IMR-90 (cell line): ENCODE results near the gene MFSD6. TPM values are rescaled to one million over a fixed set of nuclear protein-coding genes. Genes with fewer than 3 reads are reported as not detected.

Experiments used
- ATAC-seq: fragments of 200-7000 bp; cut with Tn5 transposase; 2 replicates; pipeline ENCODE4 v1.9.1; 2020; ENCODE audit warnings: low read depth, mild to moderate bottlenecking, moderate library complexity
- BruUV-seq: library from RNA; stranded (reverse); fragments of 400-500 nt; replicated peaks from 2 replicates; lab custom pipeline; 2021; lab: Mats Ljungman, UMichigan
- CTCF ChIA-PET: fragments of 300-600 bp; formaldehyde crosslinking; extraction: SDS; loops from one replicate; lab custom pipeline; 2021; ENCODE audit warnings: antibody characterized with exemption; lab: Yijun Ruan, JAX
- POLR2A ChIA-PET: fragments of 300-600 bp; sonication (Branson Sonifier 250); formaldehyde crosslinking; loops from one replicate; lab custom pipeline; 2022; ENCODE audit warnings: antibody characterized with exemption; ENCODE audit not compliant: unreplicated experiment; lab: Charles Lee
- DNase-seq: peaks from one replicate; pipeline ENCODE4 v3.0.0; 2013
- H2AFZ ChIP-seq: replicated peaks from 2 replicates; pipeline ENCODE3; 2013; ENCODE audit warnings: low read length, mild to moderate bottlenecking; ENCODE audit not compliant: poor library complexity
- H2AK5ac ChIP-seq: 2 replicates; pipeline ENCODE4 v1.6.1; 2013; ENCODE audit warnings: low read depth, low read length, inconsistent platforms
- H2AK9ac ChIP-seq: replicated peaks from 2 replicates; pipeline ENCODE3; 2013; ENCODE audit warnings: mild to moderate bottlenecking, low read depth, low read length, moderate library complexity; ENCODE audit not compliant: poor library complexity
- H2BK120ac ChIP-seq: 2 replicates; pipeline ENCODE4 v1.6.1; 2013; ENCODE audit warnings: low read depth, low read length, inconsistent platforms
- H2BK15ac ChIP-seq: 3 replicates; pipeline ENCODE4 v1.6.1; 2013; ENCODE audit warnings: low read depth, low read length, inconsistent platforms
- H2BK20ac ChIP-seq: 2 replicates; pipeline ENCODE4 v1.6.1; 2013; ENCODE audit warnings: low read depth, mild to moderate bottlenecking, inconsistent platforms, low read length, moderate library complexity
- H2BK5ac ChIP-seq: 2 replicates; pipeline ENCODE4 v1.6.1; 2013; ENCODE audit warnings: mild to moderate bottlenecking, low read depth, low read length, inconsistent platforms; ENCODE audit not compliant: poor library complexity, severe bottlenecking
- H3K14ac ChIP-seq: replicated peaks from 2 replicates; pipeline ENCODE4 v1.6.1; 2013; ENCODE audit warnings: low read depth, low read length, inconsistent platforms
- H3K18ac ChIP-seq: 2 replicates; pipeline ENCODE4 v1.6.1; 2013; ENCODE audit warnings: low read depth, low read length, control low read depth
- H3K23ac ChIP-seq: 2 replicates; pipeline ENCODE4 v1.6.1; 2013; ENCODE audit warnings: low read depth, low read length, inconsistent platforms
- H3K27ac ChIP-seq: 2 replicates; pipeline ENCODE4 v1.5.1; 2013; ENCODE audit warnings: mild to moderate bottlenecking, control low read depth, low read length; ENCODE audit not compliant: insufficient read depth
- H3K27me3 ChIP-seq: 2 replicates; pipeline ENCODE4 v1.6.1; 2013; ENCODE audit warnings: low read length; ENCODE audit not compliant: control insufficient read depth, insufficient read depth
- H3K36me3 ChIP-seq: 2 replicates; pipeline ENCODE4 v1.6.1; 2013; ENCODE audit warnings: low read length, mixed read lengths; ENCODE audit not compliant: control insufficient read depth, insufficient read depth
- H3K4ac ChIP-seq: 2 replicates; pipeline ENCODE4 v1.6.1; 2013; ENCODE audit warnings: low read depth, low read length, inconsistent platforms
- H3K4me1 ChIP-seq: 2 replicates; pipeline ENCODE4 v1.6.1; 2013; ENCODE audit warnings: low read length, mixed read lengths; ENCODE audit not compliant: control insufficient read depth, insufficient read depth
- H3K4me2 ChIP-seq: 2 replicates; pipeline ENCODE4 v1.6.1; 2013; ENCODE audit warnings: low read depth, mild to moderate bottlenecking, control low read depth, low read length, moderate library complexity
- H3K4me3 ChIP-seq: 2 replicates; pipeline ENCODE4 v1.5.1; 2013; ENCODE audit warnings: low read depth, mild to moderate bottlenecking, control low read depth, low read length, moderate library complexity; ENCODE audit not compliant: insufficient read depth
- H3K56ac ChIP-seq: 2 replicates; pipeline ENCODE4 v1.6.1; 2013; ENCODE audit warnings: low read length, inconsistent platforms; ENCODE audit not compliant: insufficient read depth; ENCODE audit errors: extremely low read depth
- H3K79me1 ChIP-seq, 2 experiments: 2 replicates each; pipeline ENCODE4 v1.6.1; 2013; ENCODE audit warnings: low read length in 2 of 2, inconsistent platforms in 1 of 2, low read depth in 1 of 2
- H3K9ac ChIP-seq: 2 replicates; pipeline ENCODE4 v1.6.1; 2013; ENCODE audit warnings: low read depth, low read length, control low read depth
- H3K9me1 ChIP-seq: 2 replicates; pipeline ENCODE4 v1.6.1; 2013; ENCODE audit warnings: low read length, inconsistent platforms; ENCODE audit not compliant: insufficient read depth
- H3K9me3 ChIP-seq: 2 replicates; pipeline ENCODE4 v1.6.1; 2013; ENCODE audit warnings: low read length; ENCODE audit not compliant: control insufficient read depth, insufficient read depth
- H4K20me1 ChIP-seq: 2 replicates; pipeline ENCODE4 v1.6.1; 2013; ENCODE audit warnings: low read length, inconsistent platforms; ENCODE audit not compliant: insufficient read depth
- H4K5ac ChIP-seq: 2 replicates; pipeline ENCODE4 v1.6.1; 2013; ENCODE audit warnings: mild to moderate bottlenecking, low read depth, low read length, control low read depth
- H4K8ac ChIP-seq, 2 experiments: 2 replicates each; pipeline ENCODE4 v1.6.1; 2013; ENCODE audit warnings: low read depth in 2 of 2, low read length in 2 of 2, control low read depth in 1 of 2, inconsistent platforms in 1 of 2
- H4K91ac ChIP-seq: 2 replicates; pipeline ENCODE4 v1.6.1; 2013; ENCODE audit warnings: low read depth, low read length, inconsistent platforms; ENCODE audit not compliant: insufficient read depth
- CEBPB ChIP-seq: IDR thresholded peaks from 2 replicates; pipeline ENCODE4 v1.6.1; 2012; ENCODE audit warnings: low read depth, low read length, improper control_type of control experiment
- SMC3 ChIP-seq: fragments of 150-350 bp; IDR thresholded peaks from 2 replicates; pipeline ENCODE4 v1.6.1; 2016; ENCODE audit warnings: low read depth, mild to moderate bottlenecking, antibody characterized with exemption, low read length, moderate library complexity
- WGBS, 2 experiments: methylation state at CpG; one replicate each; pipeline versions ENCODE4 v1.1.5 to v1.1.7; 2013; ENCODE audit warnings: missing lambda C conversion rate in 2 of 2; ENCODE audit not compliant: insufficient read length in 1 of 2; ENCODE audit errors: extremely low coverage in 2 of 2; 5-methylcytosine and 5-hydroxymethylcytosine counted together
- dilution Hi-C: fragments of 300-500 bp; cut with HindIII; formaldehyde crosslinking; loops from one replicate; pipeline ENCODE4 v1.14.3; 2018; ENCODE audit warnings: low sequenced_read_pairs; ENCODE audit not compliant: unreplicated experiment
- in situ Hi-C: fragments of 300-500 bp; cut with MboI; formaldehyde crosslinking; loops from 3 replicates; pipeline ENCODE4 v1.14.3; 2019; ENCODE audit warnings: low sequenced_read_pairs, inconsistent platforms, mixed read lengths
- intact Hi-C: fragments of 100-400 bp; cut with micrococcal nuclease; formaldehyde crosslinking; loops from 2 replicates; pipeline ENCODE4 v1.10.0; 2022
- polyA plus RNA-seq, 3 experiments: library from polyadenylated mRNA; depleted of rRNA; stranded (reverse); fragments of >200 nt; gene quantifications; 2 replicates each; pipeline ENCODE4 v1.2.3, GENCODE V29; 2012; ENCODE audit warnings: low replicate concordance in 1 of 3
- total RNA-seq: library from RNA; depleted of rRNA; stranded (reverse); fragments of >200 nt; gene quantifications from 2 replicates; pipeline ENCODE4 v1.2.3, GENCODE V29; 2012

The MFSD6 gene
- total and polyA plus RNA-seq, 2 of the 4 experiments (the other 2 are of a cell fraction): 4.2 to 7.7 TPM

DNA sequence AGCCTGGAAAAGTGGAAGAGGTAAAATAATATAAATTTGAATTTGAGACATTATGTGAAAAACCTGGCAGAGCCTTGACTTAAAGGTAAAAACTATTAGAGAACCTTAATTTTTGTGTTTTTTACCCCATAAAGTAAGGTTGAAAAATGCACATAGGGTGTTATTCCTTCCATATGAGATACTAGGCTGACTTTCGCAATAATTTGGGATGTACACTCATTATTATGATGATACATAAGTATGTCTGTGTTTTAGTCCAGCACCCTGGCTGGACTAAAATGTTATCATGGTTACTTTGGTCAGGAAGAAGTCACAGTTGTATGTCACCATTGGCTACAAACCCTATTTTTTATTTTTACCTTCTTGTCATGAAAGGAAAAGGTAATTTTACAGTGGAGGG, 106.5 kb downstream of the MFSD6 start:
- Histone ChIP-seq H3K18ac (no peak overlapping the region), H2BK20ac (no peak overlapping the region), H3K27ac (no peak overlapping the region), H3K4ac (no peak overlapping the region), H2AK5ac (no peak overlapping the region), H4K5ac (no peak overlapping the region), H2AK9ac (no peak overlapping the region), H3K23ac (no peak overlapping the region), H3K36me3 (0 out of 2 replicates have a peak, but pooled peaks cover 3% of the 10 kb centered on the region), H2BK5ac (no peak overlapping the region), H3K4me3 (no peak overlapping the region), H4K20me1 (no peaks in the 10 kb centered on the region), H3K9ac (no peak overlapping the region), H2BK120ac (no peak overlapping the region), H4K8ac (no peak overlapping the region), H3K27me3 (no peaks in the 10 kb centered on the region), H3K79me1 (no peaks in the 10 kb centered on the region), H3K14ac (no peak overlapping the region), H3K56ac (no peak overlapping the region), H3K4me2 (no peak overlapping the region), H3K4me1 (no peaks in the 10 kb centered on the region), H3K9me3 (no peaks in the 10 kb centered on the region), H2AFZ (no peak overlapping the region), H3K9me1 (0 out of 2 replicates have a peak, but pooled peaks cover 3% of the 10 kb centered on the region), H2BK15ac (no peak overlapping the region), H4K91ac (no peak overlapping the region)
- DNase-seq (peak; percentile 15), ATAC-seq (no peak)
- WGBS, 2 experiments: no CpG with 5 or more reads among the region's 1 CpG
- dilution Hi-C loops (no loop called here), in situ Hi-C loops (no loop called here), intact Hi-C loops (no loop called here)
- ChIA-PET POLR2A (no interaction called here), CTCF (no interaction called here)
- BruUV-seq: no TSS peak
- TF ChIP-seq CEBPB: peak; percentile 88
- no peak for TF ChIP-seq SMC3
